Ectodermal cell (in vitro differentiated cells): ENCODE measurements around the gene CLEC16A.

Experiments used
- H3K27ac ChIP-seq: 2 replicates; pipeline ENCODE4 v1.7.0; 2013; ENCODE audit warnings: mild to moderate bottlenecking, low read depth, low read length; ENCODE audit not compliant: insufficient read depth, poor library complexity, severe bottlenecking
- H3K27me3 ChIP-seq: 2 replicates; pipeline ENCODE4 v1.7.0; 2013; ENCODE audit warnings: mild to moderate bottlenecking, low read length; ENCODE audit not compliant: insufficient read depth, control insufficient read depth, poor library complexity, severe bottlenecking
- H3K36me3 ChIP-seq: one replicate; pipeline ENCODE4 v1.7.0; 2013; ENCODE audit warnings: low read length; ENCODE audit not compliant: control insufficient read depth, insufficient read depth
- H3K4me1 ChIP-seq: one replicate; pipeline ENCODE4 v1.7.0; 2013; ENCODE audit warnings: low read length; ENCODE audit not compliant: control insufficient read depth, insufficient read depth
- H3K4me3 ChIP-seq: 2 replicates; pipeline ENCODE4 v1.7.0; 2013; ENCODE audit warnings: low read depth, low read length, control low read depth; ENCODE audit not compliant: insufficient read depth
- H3K9me3 ChIP-seq: 2 replicates; pipeline ENCODE4 v1.7.0; 2013; ENCODE audit warnings: mild to moderate bottlenecking, low read length, moderate library complexity; ENCODE audit not compliant: control insufficient read depth
- WGBS, 2 experiments: methylation state at CpG; one replicate each; pipeline ENCODE4 v1.1.7; 2013; ENCODE audit warnings: missing lambda C conversion rate in 2 of 2; 5-methylcytosine and 5-hydroxymethylcytosine counted together

The CLEC16A gene

DNA sequence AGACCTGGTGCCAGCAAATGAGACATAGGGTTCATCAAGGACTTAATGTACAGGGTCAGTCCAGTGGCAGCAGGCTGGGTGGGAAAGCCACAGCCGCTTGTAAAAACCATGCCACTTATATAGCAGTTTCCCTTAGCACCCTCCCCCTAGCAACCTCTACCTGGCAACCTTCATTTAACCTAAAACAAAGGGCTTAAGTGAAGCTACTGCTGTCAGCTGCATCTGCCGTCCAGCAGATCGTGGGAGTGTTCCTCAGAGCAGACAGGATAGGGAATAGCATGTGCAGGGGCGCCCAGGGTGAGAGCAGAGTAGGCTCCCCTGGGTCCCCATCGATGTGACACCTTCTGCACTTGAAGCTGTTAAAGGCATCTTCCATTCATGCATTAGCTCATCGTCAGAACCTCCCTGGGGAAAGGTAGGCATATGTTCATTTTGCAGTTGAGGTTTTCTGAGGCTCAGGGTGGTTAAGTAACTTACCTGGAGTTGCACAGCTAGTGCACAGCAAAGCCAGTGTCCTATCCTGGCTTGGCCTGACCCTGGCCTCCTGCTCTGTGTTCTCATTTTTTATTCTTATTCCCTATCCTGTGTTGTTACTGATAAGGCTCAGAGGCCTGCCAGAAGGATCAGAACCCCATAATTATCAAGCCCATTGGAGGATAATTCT, 199.1 kb downstream of the CLEC16A start:
- Histone ChIP-seq H3K9me3 (no peaks in the 10 kb centered on the region), H3K36me3 (no peaks in the 10 kb centered on the region), H3K4me1 (peaks cover 16% of the 10 kb centered on the region), H3K4me3 (no peak overlapping the region), H3K27me3 (no peaks in the 10 kb centered on the region), H3K27ac (no peak overlapping the region)
- 90 to 93% methylated on average over 6 of the region's 6 CpGs for WGBS, 2 experiments

DNA sequence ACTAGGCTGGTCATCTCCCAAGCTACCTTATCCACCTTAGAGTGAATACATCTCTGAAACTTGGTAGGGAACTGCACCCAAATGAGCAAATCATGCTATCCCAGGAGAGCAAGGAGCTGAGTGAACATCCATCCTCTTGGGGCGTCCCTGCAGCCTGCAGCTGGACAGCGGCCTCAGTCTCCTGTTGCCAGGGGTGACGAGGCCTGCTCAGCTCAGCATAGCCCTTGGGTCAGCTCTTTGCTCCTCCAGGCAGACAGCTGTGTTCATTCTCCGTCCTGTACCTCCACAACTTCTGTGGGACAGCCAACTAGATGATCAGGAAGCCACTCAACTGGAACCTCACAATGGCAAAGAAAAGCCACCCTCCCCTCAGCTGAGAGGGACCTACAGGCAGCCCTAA, 199.8 kb downstream of the CLEC16A start:
- Histone ChIP-seq H3K27ac (no peak overlapping the region), H3K36me3 (no peaks in the 10 kb centered on the region), H3K27me3 (no peaks in the 10 kb centered on the region), H3K9me3 (no peaks in the 10 kb centered on the region), H3K4me3 (no peak overlapping the region), H3K4me1 (peaks cover 16% of the 10 kb centered on the region)
- WGBS, 2 experiments: 86 to 91% methylated on average over 4 of the region's 4 CpGs

DNA sequence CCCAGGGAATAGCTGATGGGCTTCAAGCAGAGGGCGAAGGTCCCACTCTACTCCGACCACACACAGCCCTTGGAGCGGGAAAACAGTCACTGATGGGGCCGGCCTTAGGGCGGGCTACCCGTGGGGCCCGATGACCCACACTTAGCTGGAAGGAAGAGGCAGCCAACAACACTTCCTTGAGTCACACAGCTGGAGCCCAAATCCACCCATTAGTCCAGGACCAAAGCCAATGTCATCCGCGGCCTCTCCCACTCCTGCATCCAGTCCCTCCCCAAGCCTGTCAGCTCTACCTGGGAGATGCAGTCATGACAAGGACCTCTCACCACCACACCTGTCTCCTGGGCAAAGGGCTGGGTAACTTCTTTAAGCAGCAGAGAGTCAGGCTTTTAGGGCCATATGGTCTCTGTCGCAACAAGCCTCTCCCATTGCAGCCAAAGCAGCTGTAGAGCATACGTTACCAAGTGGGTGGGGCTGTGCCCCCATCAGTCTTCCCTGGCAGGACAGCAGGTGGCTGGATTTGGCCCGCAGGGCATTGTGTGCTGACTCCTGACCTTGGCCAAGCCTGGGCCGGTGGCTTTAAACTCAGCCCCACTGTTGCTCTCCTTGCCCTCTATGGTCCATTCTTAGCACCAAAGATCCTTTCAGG, 200.9 kb downstream of the CLEC16A start:
- peaks cover 6% of the 10 kb centered on the region for H3K4me1 ChIP-seq
- 95% methylated on average over 13 of the region's 13 CpGs for WGBS, 2 experiments
- no peaks in the 10 kb centered on the region for H3K36me3 ChIP-seq
- no peaks in the 10 kb centered on the region for H3K9me3 ChIP-seq
- H3K27ac ChIP-seq: no peak overlapping the region
- no peaks in the 10 kb centered on the region for H3K27me3 ChIP-seq
- no peak overlapping the region for H3K4me3 ChIP-seq

DNA sequence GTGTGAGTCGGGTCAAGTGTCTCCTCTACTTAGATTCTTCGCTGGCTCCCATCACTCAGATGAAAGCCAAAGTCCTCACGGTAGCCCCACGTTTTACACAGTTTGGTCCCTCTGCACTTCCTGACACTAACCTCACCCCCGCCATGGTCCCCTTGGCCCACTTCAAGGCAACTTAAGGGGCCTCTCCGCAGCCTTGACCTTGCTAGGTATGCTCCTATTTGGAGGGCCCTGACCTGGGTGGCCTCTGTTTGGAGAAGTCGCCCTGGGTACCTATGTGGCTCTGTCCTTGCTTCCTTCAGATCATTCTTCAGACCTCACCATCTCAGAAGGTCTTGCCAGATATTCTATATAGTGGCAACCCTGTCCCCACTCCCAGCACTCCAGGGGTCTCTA, 201.5 kb downstream of the CLEC16A start:
- Histone ChIP-seq H3K27me3 (no peaks in the 10 kb centered on the region), H3K9me3 (no peaks in the 10 kb centered on the region), H3K4me3 (no peak overlapping the region), H3K4me1 (peaks cover 6% of the 10 kb centered on the region), H3K36me3 (no peaks in the 10 kb centered on the region), H3K27ac (no peak overlapping the region)
- WGBS, 2 experiments: 94 to 95% methylated on average over 7 of the region's 7 CpGs

DNA sequence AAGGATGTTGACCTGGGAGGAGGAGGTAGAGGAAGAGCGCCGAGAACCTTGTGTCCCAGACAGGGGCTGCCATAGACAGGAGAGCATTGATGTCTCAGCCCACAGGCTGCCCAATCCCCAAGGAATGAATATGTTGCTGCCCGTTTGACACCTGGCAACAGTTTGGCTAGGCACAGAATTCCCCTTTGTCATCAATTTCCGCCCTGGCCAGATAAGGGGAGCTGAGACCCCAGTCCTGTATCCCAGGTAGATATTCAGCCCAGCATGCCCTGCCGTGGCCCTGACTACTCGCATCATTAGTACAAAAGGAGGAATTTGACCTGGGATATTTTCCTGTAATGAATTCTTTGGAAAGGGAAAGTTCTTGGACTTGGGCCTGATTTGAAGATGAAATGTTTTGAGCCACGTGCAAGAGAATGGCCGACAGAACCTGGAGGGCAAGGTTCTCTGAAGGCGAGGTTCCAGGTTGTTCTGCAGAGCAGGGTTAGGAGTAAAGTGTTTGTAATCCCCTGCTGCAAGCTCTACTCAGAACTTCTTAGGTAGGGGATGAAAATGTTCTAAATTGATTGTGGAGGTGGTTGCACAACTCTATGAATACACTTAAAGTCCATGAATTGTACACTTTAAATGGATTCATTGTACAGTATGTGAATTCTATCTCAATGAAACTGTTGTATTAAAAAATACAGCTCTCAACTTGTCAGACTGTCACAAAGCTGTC, 202.8 kb downstream of the CLEC16A start:
- no peaks in the 10 kb centered on the region for H3K27me3 ChIP-seq
- no peaks in the 10 kb centered on the region for H3K9me3 ChIP-seq
- no peak overlapping the region for H3K27ac ChIP-seq
- H3K36me3 ChIP-seq: no peaks in the 10 kb centered on the region
- WGBS, 2 experiments: 93% methylated on average over 9 of the region's 9 CpGs
- peaks cover 6% of the 10 kb centered on the region for H3K4me1 ChIP-seq
- H3K4me3 ChIP-seq: no peak overlapping the region

DNA sequence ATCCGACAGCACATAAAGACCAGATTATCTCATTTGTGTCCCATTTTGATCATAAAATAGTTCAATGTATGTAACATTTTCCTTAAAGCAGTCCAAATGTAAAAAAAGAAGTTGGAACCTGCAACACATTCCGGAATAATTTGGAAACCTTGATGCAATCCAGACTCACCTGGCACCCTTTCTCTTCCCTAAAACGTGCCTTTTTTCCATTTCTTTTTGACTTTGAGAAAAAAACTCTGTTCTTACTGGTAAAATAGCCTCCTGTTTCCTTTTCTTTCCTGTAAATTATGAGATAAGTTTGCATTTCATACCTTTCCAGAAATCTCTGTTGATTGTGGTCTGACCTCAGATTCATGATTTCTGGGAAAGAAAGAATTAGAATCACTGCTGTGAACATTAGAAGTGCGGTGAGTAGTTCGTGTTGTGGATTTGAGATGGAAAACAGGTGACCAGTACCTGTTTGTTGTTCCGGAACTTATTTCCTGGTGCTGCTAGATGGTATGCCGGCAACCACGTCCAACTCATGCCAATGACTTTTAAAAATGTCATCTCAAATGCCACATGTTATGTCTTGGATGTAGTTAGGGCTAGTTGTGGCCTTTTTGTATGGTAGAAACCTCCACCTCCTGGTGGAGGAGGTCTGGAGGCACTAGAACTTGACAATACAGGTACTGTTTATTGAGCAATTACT, 203.5 kb downstream of the CLEC16A start:
- Histone ChIP-seq H3K9me3 (no peaks in the 10 kb centered on the region), H3K4me1 (peaks cover 6% of the 10 kb centered on the region), H3K27ac (no peak overlapping the region), H3K36me3 (no peaks in the 10 kb centered on the region), H3K4me3 (no peak overlapping the region), H3K27me3 (no peaks in the 10 kb centered on the region)
- WGBS, 2 experiments: 89 to 94% methylated on average over 8 of the region's 8 CpGs

DNA sequence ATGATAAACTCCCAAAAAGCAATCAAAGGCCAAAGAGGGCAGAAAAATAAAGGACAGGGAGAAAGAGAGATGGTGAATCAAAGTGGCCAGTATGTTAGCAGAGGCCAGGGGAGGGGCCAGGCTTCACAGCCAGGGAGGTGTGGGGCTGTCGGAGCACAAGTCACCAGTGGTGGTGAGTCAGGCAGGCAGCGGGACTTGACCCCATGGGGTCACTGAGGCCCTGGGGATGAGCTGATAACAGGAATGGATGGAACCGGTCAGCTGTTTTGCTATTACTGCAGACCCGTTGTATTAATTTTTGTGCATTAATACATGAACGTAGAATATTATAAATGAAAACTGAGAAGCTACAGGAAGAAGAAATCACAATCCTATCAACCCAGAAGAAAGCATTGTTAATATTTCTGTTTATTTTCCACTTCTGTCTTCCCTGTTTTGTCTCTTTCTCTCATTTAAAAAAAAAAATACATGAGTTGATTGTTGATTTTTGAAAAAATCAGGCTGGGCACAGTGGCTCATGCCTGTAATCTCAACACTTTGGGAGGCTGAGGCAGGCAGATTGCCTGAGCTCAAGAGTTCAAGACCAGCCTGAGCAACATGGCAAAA, 204.8 kb downstream of the CLEC16A start:
- WGBS, 2 experiments: 75 to 81% methylated on average over 4 to 5 of the region's 5 CpGs
- Histone ChIP-seq H3K36me3 (no peaks in the 10 kb centered on the region), H3K27me3 (no peaks in the 10 kb centered on the region), H3K27ac (no peak overlapping the region), H3K9me3 (no peaks in the 10 kb centered on the region), H3K4me1 (peaks cover 4% of the 10 kb centered on the region), H3K4me3 (no peak overlapping the region)

DNA sequence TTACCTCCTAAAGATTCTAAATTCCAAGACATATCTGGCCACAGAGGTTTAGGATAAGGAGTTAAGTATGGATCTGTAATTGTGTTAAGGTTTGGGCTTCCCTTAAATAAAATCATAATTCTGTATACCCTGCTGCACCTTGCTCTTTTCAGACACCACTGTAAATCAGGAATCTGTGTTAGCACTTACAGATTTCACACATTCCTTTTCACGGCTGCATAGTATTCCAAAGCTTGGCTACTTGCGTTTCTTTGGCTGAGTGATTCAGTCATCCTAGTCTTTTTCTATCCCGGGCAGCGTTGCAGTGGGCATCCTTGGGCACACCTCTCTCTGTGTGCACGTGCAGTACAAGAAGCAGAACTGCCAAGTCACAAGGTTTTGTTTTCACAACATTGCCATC, 205.8 kb downstream of the CLEC16A start:
- Histone ChIP-seq H3K27me3 (no peaks in the 10 kb centered on the region), H3K4me3 (no peak overlapping the region), H3K27ac (no peak overlapping the region), H3K36me3 (no peaks in the 10 kb centered on the region), H3K9me3 (no peaks in the 10 kb centered on the region), H3K4me1 (no peaks in the 10 kb centered on the region)
- WGBS, 2 experiments: 92 to 94% methylated on average over 5 of the region's 5 CpGs

DNA sequence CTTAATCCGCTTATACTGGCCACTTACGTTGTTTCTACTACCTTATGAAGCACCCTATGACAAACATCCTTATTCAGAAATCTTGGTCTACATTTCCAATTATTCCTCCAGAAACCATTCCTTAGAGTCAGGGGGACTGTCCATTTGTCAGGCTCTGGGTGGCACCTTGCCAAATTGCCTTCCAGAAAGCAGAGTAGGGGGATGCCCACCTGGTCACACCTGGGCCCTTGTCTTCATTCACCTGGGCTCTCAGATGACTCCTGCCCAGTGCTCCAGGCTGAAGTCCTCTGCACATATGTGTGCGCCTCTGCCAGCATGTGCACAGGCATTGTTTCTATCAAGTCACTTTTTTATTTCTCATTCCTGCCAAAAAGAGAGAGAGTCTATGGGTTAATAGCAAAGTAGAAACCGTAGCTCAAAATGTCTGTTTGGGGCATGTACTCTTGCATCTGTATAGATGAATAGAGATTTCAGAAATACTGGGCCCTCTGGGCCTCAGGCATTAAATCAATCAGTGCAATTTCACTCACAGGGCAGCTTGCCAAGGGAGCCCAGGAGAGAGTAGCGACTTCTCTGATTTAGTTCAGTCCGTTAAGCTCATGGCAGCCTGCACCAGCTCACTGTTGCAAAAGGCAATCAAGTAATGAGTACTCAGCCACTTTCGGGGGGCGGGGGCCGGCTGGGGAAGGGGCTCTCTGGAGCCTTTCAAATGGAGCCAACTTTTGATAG, 207.0 kb downstream of the CLEC16A start:
- no peak overlapping the region for H3K27ac ChIP-seq
- no peaks in the 10 kb centered on the region for H3K4me1 ChIP-seq
- H3K9me3 ChIP-seq: no peaks in the 10 kb centered on the region
- H3K4me3 ChIP-seq: no peak overlapping the region
- 93 to 94% methylated on average over 9 of the region's 9 CpGs for WGBS, 2 experiments
- H3K36me3 ChIP-seq: no peaks in the 10 kb centered on the region
- no peaks in the 10 kb centered on the region for H3K27me3 ChIP-seq
